ENCODE data around the gene RABGAP1L.
"Not testable (repeated sequence)": the region's sequence is repeated elsewhere in the genome, so short reads cannot be mapped to it uniquely, and the experiment has no call there.

Gene RABGAP1L

DNA sequence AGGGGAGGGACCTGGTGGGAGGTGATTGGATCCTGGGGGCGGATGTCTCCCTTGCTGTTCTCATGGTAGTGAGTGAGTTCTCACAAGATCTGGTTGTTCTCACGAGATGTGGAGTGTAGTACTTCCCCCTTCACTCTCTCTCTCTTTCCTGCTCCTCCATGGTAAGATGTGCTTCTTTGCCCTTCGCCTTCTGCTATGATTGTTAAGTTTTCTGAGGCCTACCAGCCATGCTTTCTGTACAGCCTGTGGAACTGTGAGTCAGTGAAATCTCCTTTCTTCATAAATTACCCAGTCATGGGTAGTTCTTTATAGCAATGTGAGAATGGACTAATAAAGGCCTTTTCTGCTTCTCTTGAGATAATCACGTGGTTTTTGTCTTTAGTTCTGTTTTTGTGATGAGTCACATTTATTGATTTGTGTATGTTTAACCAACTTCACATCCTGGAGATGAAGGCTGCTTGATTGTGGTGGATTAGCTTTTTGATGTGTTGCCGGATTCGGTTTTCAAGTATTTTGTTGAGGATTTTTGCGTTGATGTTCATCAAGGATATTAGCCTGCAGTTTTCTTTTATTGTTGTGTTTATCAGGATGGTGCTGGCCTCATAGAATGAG is 45.5 kb downstream of the RABGAP1L start:
- peak; percentile 56 for DNase-seq

GRCh38 chr1:174206148-174206836 is 47.0 kb downstream of the RABGAP1L start:
- DNase-seq = peak; percentile 41

DNA sequence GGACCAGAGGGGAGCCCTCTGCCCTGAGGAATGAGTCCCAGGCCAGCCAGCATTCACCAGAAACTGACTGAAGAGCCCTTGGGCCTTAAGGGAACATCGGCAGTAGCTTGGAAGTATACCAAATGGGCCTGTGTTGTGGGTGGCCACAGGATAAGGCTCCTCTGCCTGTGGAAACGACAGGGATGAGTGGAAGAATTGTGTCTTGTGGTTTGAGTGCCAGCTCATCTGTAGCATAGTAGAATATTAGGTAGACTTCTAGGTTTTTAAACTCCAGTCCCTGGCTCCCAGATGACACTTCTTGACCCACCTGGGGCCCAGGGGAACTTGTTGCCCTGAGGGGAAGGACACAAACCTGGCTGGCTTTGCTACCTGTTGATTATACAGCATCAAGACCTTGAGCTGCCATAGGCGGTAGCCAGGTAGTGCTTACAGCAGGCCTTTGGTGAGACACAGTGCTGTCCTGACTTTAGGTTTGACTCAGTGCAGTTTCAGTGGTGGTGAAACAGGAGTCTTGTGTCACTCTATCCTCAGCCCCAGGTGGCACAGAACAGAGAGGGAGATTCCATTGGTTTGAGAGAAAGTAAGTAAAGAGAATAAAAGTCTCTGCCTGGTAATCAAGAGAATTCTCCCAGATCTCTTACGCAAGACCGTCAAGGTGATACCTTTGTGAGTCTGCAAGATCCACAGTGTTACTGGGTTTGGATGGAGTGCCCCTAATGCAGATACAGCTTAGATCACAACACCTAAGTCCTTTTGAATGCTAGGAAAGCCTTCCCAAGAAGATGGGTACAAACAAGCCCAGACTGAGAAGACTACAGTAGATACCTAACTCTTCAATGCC is 50.2 kb downstream of the RABGAP1L start:
- DNase-seq = no peak

GRCh38 chr1:174211486-174211885 is 52.2 kb downstream of the RABGAP1L start:
- no peak for DNase-seq

- DNase-seq = no peak
Observed at GRCh38 chr1:174215766-174216165, 56.4 kb downstream of the RABGAP1L start.

GRCh38 chr1:174217248-174217647 is 57.9 kb downstream of the RABGAP1L start:
- DNase-seq = no peak

GRCh38 chr1:174217787-174218574 is 58.7 kb downstream of the RABGAP1L start:
- peak; percentile 65 for DNase-seq

GRCh38 chr1:174218983-174219382 is 59.7 kb downstream of the RABGAP1L start:
- DNase-seq = no peak

GRCh38 chr1:174219606-174220370 is 60.5 kb downstream of the RABGAP1L start:
- DNase-seq = no peak

GRCh38 chr1:174221681-174222080 is 62.4 kb downstream of the RABGAP1L start:
- no peak for DNase-seq

GRCh38 chr1:174222166-174222949 is 63.0 kb downstream of the RABGAP1L start:
- DNase-seq = no peak

- no peak for DNase-seq
Observed at GRCh38 chr1:174224641-174225040, 65.3 kb downstream of the RABGAP1L start.

- DNase-seq = no peak
Observed at GRCh38 chr1:174225499-174226204, 66.3 kb downstream of the RABGAP1L start.

DNA sequence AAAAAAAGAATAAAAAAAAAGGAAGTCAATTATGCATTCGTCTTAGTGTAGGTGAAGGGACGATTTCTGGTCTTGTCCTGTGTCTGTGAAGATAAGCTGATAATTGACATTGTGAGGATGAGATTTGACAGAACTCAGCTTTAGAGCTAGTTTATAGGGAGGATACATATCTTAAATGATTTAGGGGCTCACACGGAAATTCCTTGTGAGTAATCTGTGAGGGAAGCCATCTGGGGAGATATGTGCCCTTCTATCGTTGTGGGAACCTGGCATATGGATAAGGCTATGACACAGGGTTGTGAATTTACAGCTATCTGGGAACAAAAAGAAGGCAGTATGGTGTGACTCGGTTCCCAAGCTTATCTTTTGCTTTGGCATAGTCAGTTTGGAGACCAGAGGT is 71.1 kb downstream of the RABGAP1L start:
- DNase-seq = no peak

DNA sequence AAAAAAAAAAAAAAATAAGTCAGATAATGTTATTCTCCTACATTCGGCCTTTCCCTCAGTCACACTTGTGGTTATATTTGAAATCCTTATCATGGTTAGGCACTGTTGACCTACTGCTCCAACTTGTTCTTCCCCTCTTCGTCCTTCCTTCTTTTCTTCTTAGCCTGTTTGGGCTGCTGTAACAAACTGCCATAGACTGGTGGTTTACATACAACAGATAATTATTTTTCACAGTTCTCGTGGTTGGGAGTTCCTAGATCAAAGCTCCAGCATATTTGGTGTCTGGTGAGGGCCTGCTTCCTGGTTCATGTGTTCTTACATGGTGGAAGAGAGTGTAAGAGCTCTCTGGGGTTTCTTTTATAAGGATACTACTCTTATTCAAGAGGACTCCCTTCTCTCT is 73.4 kb downstream of the RABGAP1L start:
- DNase-seq = no peak

- not testable (repeated sequence) for DNase-seq
Observed at GRCh38 chr1:174238845-174239501, 79.7 kb downstream of the RABGAP1L start.

DNA sequence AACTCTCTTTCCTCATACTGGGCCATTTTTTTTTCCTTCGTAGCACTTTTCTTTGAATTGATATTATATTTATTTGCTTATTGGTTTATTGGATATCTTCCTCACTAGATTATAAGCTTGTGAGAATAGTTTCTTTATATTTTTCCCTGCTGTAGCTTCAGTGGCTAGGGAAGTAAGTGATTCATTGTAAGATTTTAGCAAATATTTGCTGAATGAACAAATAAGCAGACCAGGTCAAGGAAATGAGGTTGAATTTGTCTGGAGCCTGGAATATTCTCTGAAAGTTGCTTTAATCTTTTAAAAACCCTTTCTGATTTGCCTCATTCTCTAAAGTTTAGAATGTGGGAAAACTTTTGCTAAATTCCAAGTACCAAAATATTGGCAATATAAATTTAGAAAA is 80.2 kb downstream of the RABGAP1L start:
- no peak for DNase-seq

DNA sequence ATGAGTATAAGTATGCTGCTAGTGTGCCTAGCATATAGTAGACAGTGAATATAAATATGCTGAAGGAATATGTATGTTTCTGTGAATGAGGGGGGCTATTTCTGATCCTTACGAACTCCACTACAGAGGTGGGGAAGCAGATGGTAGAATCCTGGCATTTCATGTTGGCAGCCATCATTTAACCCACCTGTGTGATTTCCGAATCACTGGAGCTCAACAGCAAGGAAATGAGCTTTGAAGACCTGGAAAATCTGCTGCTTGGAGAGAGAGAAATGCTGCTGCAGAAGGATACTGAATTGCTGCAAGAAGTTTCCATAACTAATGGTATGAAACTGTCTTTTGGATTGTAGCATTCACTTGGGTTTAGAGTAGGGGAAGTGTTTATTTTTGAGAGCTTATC is 83.5 kb downstream of the RABGAP1L start:
- no peak for DNase-seq

DNA sequence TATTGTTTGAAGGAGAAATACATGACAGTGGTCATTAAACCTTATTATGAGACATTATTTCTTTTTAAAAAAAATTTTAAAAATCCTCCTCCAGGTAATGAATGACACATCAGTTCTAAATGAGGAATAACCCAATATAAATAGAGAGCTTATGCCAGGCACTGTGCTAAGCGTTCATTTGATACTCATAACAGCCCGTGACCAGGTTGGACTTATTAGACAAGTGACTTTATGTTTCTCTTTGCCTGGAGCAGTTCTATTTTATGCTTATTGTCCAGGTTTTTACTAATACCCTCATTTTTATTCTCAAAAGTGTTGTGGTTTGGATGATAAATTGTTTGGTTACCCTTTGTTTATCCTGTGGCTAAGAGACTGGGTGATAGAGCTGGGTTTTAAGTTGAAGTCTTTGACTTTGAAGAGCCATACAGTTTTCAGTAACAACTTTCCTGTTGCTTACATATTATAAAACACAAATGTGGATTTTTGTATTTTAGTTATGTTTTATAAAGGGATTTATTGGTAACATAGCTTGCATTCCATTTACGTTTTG is 84.2 kb downstream of the RABGAP1L start:
- no peak for DNase-seq

GRCh38 chr1:174244017-174244416 is 84.7 kb downstream of the RABGAP1L start:
- DNase-seq = no peak

Measured in CD4-positive, alpha-beta T cell treated with Interleukin-17A for 1 hour (primary cell).